Fibroblast of the aortic adventitia (primary cell): ENCODE data around the gene NHLRC4. TPM values are rescaled to one million over a fixed set of nuclear protein-coding genes. Genes with fewer than 3 reads are reported as not detected.

ENCODE experiments used
- DNase-seq: peaks from one replicate; pipeline ENCODE4 v3.0.0-alpha.2; 2010; ENCODE audit warnings: low read depth
- H3K4me3 ChIP-seq: 2 replicates; pipeline ENCODE4 v1.5.1; 2011; ENCODE audit warnings: low read depth, mild to moderate bottlenecking, control low read depth, low read length, moderate library complexity
- CTCF ChIP-seq: IDR thresholded peaks from 2 replicates; pipeline ENCODE4 v1.5.1; 2011; ENCODE audit warnings: mild to moderate bottlenecking, low read length, control low read depth, inconsistent platforms; ENCODE audit not compliant: insufficient read depth
- total RNA-seq: library from RNA; depleted of rRNA; stranded (reverse); fragments of >200 nt; gene quantifications from 2 replicates; pipeline ENCODE4 v1.2.3, GENCODE V29; 2012; ENCODE audit warnings: low replicate concordance

Gene NHLRC4
- total RNA-seq, 1 donor = 2.0 TPM

- no peak for TF ChIP-seq CTCF
- no peak overlapping the region for H3K4me3 ChIP-seq
- no peak for DNase-seq
Measured at GRCh38 chr16:549544-550263, 17.1 kb upstream of the NHLRC4 start.

GRCh38 chr16:551210-551609 is 15.6 kb upstream of the NHLRC4 start:
- H3K4me3 ChIP-seq = no peak overlapping the region
- no peak for DNase-seq
- TF ChIP-seq CTCF = no peak

GRCh38 chr16:552171-552570 is 14.6 kb upstream of the NHLRC4 start:
- no peak overlapping the region for H3K4me3 ChIP-seq
- DNase-seq = no peak
- no peak for TF ChIP-seq CTCF

- TF ChIP-seq CTCF = no peak
- DNase-seq = no peak
- H3K4me3 ChIP-seq = no peak overlapping the region
Measured at GRCh38 chr16:553601-554296, 13.1 kb upstream of the NHLRC4 start.

GRCh38 chr16:554297-554621 is 12.5 kb upstream of the NHLRC4 start:
- H3K4me3 ChIP-seq = no peak overlapping the region
- DNase-seq = no peak
- no peak for TF ChIP-seq CTCF

- TF ChIP-seq CTCF = no peak
- H3K4me3 ChIP-seq = peak overlapping the region; percentile 28
- DNase-seq = peak; percentile 65
Measured at GRCh38 chr16:554640-555365, 12.0 kb upstream of the NHLRC4 start.
